ENCODE results near the gene RIN3.

Gene RIN3

DNA sequence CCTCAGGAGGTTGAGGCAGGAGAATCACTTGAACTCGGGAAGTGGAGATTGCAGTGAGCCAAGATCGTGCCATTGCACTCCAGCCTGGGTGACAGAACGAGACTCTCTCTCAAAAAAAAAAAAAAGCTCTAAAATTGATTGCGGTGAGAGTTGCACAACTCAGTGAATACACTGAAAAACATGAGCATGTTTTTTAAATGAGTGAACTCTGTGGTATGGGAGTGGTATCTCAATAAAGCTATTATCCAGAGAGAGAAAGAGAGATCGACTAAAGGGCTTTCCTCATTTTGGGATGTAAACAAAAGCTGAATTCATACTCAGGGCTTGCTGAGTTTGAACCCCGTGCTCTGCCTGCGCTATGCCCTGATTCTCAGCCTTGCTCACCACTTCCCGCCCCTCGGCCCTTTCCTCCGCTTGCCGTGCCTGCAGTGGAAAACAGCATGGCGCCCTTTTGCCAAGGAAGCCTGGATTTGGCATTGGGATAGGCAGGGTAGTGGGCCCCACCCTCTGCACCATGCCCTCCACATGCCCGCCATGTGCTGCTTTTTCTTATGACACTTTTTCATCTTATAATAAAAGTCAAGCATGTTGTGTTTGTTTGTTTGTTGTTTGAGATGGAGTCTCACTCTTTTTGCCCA is 132.4 kb downstream of the RIN3 start:
- H3K27ac ChIP-seq, result no peak overlapping the region
- no peak for TF ChIP-seq ZFX (IDR thresholded peaks at IDR 0.05; ENCODE audit: borderline replicate concordance)
- TF ChIP-seq, protein P1, sequence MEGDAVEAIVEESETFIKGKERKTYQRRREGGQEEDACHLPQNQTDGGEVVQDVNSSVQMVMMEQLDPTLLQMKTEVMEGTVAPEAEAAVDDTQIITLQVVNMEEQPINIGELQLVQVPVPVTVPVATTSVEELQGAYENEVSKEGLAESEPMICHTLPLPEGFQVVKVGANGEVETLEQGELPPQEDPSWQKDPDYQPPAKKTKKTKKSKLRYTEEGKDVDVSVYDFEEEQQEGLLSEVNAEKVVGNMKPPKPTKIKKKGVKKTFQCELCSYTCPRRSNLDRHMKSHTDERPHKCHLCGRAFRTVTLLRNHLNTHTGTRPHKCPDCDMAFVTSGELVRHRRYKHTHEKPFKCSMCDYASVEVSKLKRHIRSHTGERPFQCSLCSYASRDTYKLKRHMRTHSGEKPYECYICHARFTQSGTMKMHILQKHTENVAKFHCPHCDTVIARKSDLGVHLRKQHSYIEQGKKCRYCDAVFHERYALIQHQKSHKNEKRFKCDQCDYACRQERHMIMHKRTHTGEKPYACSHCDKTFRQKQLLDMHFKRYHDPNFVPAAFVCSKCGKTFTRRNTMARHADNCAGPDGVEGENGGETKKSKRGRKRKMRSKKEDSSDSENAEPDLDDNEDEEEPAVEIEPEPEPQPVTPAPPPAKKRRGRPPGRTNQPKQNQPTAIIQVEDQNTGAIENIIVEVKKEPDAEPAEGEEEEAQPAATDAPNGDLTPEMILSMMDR (IDR thresholded peaks at IDR 0.05), result no peak

DNA sequence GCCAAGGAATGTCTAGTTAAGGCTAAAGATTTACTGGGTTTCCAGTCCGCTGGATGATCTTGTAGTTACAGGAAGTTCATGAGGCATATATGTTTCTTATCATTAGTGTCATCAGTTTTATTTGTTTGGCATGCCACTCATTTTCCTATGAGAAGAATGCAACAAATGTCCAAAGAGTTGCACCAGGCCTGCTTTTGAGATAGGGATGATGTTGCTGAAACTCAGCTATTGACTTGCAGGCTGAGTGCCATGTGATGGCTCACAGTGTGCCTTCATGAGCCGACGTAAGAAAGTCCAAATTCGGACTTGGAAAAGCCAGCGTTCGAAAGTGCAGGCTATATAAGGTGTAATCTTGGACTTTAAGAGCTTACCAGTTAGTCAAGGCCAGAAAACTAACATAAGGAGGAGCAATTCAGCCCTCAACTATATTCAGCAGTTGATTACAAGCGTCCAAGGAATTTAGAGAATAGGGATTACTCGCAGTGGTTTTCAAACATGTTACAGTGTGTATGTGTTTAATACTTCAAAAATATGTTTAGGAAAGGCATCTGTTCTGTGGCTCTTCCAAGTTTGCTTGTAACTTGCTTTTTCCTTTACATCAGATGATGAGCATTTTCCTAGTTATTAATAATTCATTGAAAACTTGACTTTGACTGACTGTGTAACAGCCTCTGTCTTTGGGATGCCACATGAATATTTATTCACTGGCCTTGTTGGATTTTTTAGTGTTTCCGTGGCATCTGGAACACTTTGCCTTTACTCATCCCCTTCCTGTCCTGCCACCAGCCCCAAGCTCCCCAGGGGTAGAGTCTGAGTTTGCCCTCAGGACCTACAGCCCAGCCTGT is 133.6 kb downstream of the RIN3 start:
- TF ChIP-seq ZFX (IDR thresholded peaks at IDR 0.05; ENCODE audit: borderline replicate concordance), result no peak
- TF ChIP-seq, protein P1 (IDR thresholded peaks at IDR 0.05), result no peak
- H3K27ac ChIP-seq, result no peak overlapping the region

DNA sequence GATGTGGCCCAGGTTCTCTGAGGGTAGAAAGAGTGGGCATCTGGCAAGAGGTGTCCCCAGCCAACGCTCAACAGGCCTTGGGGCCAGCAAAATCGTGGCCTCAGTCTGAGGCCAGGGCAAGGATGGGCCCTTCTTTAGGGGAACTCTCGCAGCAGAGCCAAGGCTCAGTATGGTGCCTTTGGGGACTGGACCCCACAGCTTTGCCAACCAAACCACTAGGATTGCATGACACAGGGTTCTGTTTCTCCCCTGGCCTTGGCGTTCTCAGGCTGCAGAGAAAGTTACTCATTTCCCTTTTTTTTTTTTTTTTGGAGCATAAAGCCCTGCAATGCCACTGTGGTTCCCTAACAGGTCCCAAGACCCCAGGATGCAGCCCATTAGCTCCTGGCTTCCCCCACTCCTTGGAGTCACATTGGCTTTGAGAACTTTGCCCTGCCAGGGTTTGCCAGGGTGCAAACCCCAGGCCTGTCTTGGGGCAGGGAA is 134.3 kb downstream of the RIN3 start:
- H3K27ac ChIP-seq, result no peak overlapping the region
- TF ChIP-seq, protein P1 (IDR thresholded peaks at IDR 0.05), result no peak

DNA sequence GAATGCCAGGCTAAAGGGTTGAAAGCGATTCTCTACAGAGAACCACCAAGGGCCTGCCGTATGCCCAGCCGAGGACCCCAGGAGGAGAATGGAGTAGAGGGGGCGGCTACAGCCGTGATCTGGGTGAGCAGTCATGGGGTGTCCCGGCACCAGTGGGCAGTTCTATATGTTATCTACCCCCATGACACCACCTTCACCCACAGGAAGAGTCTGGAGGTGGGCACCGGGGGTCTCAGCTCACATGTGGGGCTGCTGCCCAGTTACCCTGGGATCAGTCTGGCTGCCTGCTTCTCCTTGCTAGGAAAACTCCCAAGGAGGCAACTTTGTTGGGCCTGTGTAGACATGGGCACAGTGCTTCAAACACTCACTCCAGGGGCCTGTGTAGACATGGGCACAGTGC is 135.5 kb downstream of the RIN3 start:
- H3K27ac ChIP-seq, result no peak overlapping the region
- no peak for TF ChIP-seq ZFX (IDR thresholded peaks at IDR 0.05; ENCODE audit: borderline replicate concordance)
- TF ChIP-seq, protein P1 (IDR thresholded peaks at IDR 0.05), result no peak

DNA sequence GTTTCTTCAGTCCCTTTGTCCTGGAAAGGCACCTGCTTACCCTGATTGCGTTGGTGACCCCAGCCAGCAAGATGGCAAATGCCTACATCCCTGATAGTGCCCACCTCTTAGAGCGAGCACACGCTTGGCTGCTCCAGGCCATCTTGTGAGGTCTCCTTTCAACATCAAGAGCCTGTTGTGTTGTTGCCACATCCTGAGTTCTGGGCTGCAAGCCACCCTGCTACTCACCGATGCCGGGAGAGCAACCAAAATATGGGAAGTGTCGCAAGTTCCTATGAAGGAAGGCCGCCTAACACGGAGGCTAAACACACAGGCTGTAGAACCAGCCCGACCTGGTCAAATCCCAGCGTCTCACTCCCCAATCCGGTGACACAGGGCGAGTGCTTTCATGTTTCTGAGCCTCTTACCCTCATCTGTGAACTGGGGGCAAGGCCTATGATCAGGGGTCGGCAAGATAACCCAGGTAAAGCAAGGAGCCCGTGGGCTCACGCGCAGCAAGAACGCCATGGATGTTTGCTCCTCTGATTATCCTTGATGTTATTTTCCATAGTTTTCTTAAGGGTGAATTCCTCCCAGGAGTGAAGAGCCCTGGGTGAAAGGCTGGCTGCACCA is 136.5 kb downstream of the RIN3 start:
- TF ChIP-seq, protein P1 (IDR thresholded peaks at IDR 0.05), result no peak
- TF ChIP-seq ZFX (IDR thresholded peaks at IDR 0.05; ENCODE audit: borderline replicate concordance), result no peak
- H3K27ac ChIP-seq, result no peak overlapping the region

DNA sequence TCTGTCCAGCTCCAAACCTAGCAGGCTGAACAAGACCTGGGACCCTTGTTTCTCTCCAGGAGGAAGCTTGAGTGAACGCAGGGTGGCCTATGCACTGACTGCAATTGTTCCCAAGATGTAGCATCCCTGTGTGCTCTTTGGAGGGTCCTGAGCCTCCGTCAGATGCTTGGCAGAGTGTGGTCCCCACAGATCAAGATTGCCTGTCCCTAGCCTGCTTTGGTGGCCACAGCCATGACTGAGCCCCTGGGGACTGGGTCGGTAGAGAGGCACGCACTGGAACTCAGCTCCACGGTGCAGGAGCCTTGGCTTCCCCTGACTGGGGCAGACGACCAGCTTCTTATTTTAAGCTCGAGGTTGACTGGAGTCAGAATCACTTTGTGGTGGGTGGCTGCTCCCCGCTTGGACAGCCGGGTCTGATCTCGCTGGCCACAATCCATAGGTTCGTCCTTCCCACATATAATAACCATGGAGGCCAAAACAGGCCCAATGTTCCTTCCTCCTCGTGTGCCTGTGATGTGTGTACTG is 137.1 kb downstream of the RIN3 start:
- TF ChIP-seq, protein P1 (IDR thresholded peaks at IDR 0.05), result no peak
- no peak for TF ChIP-seq ZFX (IDR thresholded peaks at IDR 0.05; ENCODE audit: borderline replicate concordance)
- H3K27ac ChIP-seq, result no peak overlapping the region
